Activated CD8-positive, alpha-beta memory T cell treated with anti-CD3 and anti-CD28 coated beads for 24 hours (primary cell): ENCODE results near the gene TRMT2A.
"Not testable (repeated sequence)": the region's sequence is repeated elsewhere in the genome, so short reads cannot be mapped to it uniquely, and the experiment has no call there.

Experiments
- DNase-seq: peaks from one replicate; pipeline ENCODE4 v3.0.0-alpha.2; 2020

Gene TRMT2A

GRCh38 chr22:20084547-20085413 lies 32.2 kb downstream of the TRMT2A start:
- DNase-seq, result no peak

DNA sequence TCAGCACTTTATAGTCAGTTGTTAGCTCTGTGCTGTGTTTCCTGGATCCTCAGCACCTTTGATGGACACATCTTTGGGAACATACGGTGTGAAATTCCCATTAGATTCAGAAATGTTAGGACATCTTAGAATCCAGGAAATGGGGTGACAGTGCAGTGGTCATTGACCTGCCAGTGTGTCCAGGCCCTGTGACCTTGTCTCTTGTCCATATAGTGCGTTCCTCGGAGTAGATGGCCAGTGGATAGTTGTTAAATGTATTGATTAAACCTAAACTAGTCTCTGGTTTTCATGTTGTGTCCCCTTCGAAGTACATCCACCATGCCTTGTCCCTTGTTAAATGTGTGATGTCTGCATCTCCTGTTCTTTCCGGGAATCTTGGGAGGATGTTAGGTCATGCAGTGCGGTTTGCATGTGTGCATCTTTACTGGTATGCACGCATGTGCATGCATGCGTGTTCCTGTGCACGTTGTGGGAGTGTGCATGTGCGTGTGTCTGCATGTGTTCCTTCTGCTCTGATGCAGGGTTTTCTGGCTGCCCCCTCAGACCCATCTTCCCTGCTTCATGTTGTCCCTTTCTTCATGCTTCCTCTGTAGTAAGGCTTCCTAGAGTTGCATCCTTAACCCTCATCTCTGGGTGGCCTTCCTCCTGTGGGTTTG lies 33.0 kb downstream of the TRMT2A start:
- DNase-seq, result no peak

DNA sequence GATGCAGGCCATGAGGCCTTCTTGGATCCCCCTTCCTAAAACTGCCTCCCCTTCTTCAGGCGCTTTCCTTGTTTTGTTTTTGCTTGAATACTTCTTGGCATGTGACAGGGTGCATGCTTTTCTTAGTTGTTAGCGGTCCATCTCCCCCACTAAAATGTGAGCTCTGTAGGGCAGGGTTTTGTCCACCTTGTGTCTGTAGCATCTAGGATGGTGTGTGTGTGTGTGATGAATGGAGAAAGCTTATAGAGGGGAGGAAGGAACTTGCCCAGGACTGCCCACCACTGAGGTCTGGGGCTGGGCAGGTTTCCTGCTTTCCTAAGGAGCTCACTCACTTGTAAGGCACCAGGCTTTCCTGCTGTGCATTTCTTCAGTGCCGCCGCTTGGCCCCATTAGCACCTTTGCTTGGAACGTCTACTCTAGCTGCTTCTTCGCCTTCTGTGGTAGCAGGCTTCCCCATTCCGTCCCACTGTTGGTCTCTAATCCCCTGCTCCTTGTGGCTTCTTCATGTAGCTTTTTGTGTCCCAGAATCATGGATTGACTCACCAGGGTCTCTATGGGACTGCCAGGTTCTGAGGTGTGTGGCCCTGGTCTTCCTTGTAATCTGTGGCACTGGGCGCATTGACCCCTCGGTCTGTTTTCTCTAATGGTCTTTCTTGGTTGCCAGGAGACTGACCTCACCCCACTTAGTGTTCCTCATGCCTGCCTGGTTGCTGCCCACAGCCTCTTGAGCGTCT lies 33.7 kb downstream of the TRMT2A start:
- no peak for DNase-seq

- DNase-seq, result no peak
These were observed 36.0 kb downstream of the TRMT2A start for GRCh38 chr22:20080776-20081654.

DNA sequence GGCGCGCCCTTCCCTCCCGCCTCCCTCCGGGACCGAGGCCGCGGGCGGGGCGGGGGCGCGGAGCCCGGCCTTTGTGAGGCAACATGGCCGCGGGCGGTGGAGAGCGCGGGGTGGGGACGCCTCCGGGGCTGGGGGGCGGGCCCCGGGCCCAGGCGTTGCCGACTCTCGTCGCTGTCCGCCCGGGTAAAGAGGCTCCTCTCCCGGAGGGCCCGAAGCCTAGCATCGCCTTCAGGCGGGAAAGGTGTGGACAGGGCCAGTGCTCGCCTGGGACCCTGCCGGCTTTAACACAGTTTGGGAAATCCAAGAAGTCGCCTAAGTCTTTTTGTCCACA lies 36.6 kb downstream of the TRMT2A start:
- DNase-seq, result no peak

- DNase-seq, result peak; percentile 89
These were observed 37.1 kb downstream of the TRMT2A start, which contains the start of gene DGCR8 for GRCh38 chr22:20079745-20080444. Gene DGCR8 (plus strand): TSS chr22:20080241. CDS start chr22:20085964, 5,723 bp downstream.

DNA sequence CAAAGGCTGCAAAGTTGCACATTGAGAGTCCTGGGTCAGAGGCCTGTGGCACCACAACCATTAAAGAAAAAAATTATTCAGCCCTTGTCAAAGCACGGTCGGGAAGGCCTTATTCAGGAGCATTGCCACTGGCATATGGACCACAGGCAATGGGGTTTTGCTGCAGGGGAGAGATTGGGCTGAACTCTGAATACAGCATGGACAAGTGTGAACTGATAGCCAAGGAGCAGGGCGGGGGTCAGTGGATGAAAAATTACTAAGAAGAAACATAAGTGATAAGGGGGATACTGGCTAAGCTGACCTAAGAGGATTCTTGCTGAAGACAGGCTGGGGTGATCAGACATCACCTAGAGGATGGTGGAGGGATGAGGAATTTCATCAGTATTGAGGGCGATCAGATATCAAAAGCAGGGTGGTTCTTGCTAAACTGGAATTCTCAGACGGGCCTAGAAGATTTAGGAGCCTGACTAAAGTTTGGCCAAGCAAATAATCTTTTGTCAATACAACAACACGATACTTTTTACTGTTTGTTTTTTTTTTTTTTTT lies 40.3 kb downstream of the TRMT2A start:
- no peak for DNase-seq

GRCh38 chr22:20071524-20071972 lies 45.5 kb downstream of the TRMT2A start:
- DNase-seq, result no peak

GRCh38 chr22:20069331-20070042 lies 47.5 kb downstream of the TRMT2A start:
- no peak for DNase-seq

GRCh38 chr22:20068640-20069039 lies 48.4 kb downstream of the TRMT2A start:
- no peak for DNase-seq

DNA sequence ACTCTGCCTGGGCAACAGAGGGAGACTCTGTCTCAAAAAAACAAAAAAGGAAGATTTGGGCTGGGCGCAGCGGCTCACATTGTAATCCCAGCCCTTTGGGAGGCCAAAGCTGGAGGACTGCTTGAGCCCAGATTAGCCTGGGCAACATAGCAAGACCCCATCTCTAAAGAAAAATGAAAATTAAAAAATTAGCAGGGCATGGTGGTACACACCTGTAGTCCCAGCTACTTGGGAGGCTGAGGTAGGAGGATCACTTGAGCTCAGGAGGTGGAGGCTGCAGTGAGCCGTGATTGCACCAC lies 49.7 kb downstream of the TRMT2A start:
- not testable (repeated sequence) for DNase-seq

DNA sequence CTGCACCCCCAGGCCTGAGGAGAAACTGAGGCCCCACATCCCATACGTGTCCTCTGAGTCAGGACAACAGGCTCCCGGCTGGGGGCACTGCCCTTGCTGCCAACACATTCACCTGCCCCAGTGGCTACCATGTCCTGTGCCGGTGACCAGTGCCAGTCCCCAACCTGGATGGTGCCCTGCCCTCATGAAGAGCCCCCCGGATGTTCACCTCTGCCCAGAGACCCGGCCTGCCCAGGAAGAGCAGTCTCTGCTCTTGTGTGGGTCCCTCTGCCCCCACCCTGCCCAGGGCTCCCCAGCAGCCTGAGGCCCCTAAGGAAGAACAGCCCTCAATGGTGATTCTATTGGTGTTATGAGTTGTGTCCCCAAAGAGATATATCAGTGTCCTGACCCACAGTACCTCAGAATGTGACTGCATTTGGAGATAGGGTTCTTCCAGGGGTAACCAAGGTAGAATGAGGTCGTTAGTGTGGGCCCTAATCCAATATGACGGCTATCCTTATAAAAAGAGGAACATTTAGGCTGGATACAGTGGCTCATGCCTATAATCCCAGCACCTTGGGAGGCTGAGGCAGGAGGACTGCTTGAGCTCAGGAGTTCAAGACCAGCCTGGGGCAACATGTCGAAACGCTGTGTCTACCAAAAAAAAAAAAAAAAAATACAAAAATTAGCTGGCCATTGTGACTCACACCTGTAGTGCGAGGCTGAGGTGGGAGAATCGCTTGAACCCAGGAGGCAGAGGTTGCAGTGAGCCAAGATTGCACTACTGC lies 50.2 kb downstream of the TRMT2A start:
- DNase-seq, result no peak

DNA sequence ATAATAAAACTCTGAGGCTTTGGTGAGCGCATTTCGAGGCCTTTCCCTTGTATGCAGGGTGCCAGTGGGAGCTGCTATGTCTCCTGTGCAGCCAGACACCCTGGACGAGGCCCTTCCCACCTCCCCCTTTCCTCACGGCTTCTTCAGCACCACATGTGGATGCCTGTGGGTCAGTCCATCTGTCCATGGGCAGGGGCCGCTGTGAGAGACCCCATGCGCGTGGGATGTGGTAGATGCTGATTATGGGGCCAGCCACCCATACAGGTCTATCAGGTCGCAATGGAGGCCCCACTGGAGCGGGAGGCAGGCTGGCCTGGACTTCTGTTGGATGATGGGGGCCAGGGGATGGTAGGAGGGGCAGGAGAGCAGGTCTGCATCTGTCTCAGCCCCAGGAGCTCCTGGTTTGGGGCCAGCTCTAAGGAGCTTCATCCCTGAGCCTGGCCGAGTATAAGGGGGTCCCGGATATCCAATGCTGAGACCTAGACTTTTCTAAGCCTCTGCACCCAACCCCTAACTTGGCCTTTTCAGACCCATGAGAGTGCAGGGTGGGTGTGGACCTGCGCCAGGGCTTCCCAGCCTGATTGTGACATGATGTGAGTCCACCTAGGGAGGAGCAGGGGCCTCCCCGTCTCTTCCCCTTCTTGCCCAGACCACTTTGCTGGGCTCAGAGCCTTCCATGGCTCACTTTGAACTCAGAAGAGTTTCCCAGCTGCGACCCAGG lies 51.0 kb downstream of the TRMT2A start:
- DNase-seq, result no peak

GRCh38 chr22:20064545-20065262 lies 52.3 kb downstream of the TRMT2A start:
- DNase-seq, result no peak

DNA sequence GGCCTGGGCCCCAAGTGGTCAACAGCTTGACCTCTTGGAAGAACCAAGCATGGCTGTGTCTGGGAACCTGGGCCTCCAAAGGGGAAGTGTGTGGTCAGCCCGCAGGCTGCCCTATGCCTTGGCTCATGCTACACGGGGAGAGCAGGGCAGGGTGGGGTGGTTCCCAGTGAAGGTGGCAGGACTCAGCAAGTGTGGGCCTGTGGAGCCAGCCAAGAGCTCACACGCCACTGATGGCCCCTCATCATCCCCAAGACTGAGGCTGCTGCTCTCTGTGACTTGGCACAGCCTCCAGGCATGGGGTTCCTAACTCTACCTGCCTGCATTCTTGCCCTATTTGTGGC lies 52.9 kb downstream of the TRMT2A start:
- no peak for DNase-seq

GRCh38 chr22:20063271-20064139 lies 53.5 kb downstream of the TRMT2A start:
- no peak for DNase-seq

GRCh38 chr22:20062766-20063083 lies 54.3 kb downstream of the TRMT2A start:
- DNase-seq, result no peak
